Stimulated activated effector memory CD8-positive, alpha-beta T cell treated with anti-CD3 and anti-CD28 coated beads, Interleukin-12 subunit alpha, Interleukin-12 subunit beta, amount 100 ng/mL, for 72 hours (primary cell): ENCODE results near the gene FGD6.

Source experiments
- ATAC-seq: fragments of 150-1000 bp; cut with Tn5 transposase; 2 replicates; pipeline ENCODE4 v1.10.0; 2021
- DNase-seq, 2 donors: peaks; one replicate each; pipeline ENCODE4 v3.0.0; 2021 to 2022; ENCODE audit warnings: low spot score in 2 of 2
- H3K27ac Mint-ChIP-seq: one replicate; pipeline ENCODE4 v1.8.0; 2022; ENCODE audit warnings: mild to moderate bottlenecking, mixed read lengths
- H3K36me3 Mint-ChIP-seq: one replicate; pipeline ENCODE4 v1.8.0; 2022; ENCODE audit warnings: mild to moderate bottlenecking, mixed read lengths
- H3K4me1 Mint-ChIP-seq: one replicate; pipeline ENCODE4 v1.8.0; 2022; ENCODE audit warnings: mixed read lengths
- H3K4me3 Mint-ChIP-seq: one replicate; pipeline ENCODE4 v1.8.0; 2022; ENCODE audit warnings: mild to moderate bottlenecking, mixed read lengths
- H3K9me3 Mint-ChIP-seq: one replicate; pipeline ENCODE4 v1.8.0; 2022; ENCODE audit warnings: mixed read lengths

FGD6 gene

GRCh38 chr12:95182868-95183415 lies 34.3 kb downstream of the FGD6 start:
- no peak overlapping the region for H3K27ac Mint-ChIP-seq
- no peaks in the 10 kb centered on the region for H3K9me3 Mint-ChIP-seq
- no peak overlapping the region for H3K4me3 Mint-ChIP-seq
- no peaks in the 10 kb centered on the region for H3K36me3 Mint-ChIP-seq
- no peaks in the 10 kb centered on the region for H3K4me1 Mint-ChIP-seq
- no peak for DNase-seq
- peak; percentile 88 for ATAC-seq

DNA sequence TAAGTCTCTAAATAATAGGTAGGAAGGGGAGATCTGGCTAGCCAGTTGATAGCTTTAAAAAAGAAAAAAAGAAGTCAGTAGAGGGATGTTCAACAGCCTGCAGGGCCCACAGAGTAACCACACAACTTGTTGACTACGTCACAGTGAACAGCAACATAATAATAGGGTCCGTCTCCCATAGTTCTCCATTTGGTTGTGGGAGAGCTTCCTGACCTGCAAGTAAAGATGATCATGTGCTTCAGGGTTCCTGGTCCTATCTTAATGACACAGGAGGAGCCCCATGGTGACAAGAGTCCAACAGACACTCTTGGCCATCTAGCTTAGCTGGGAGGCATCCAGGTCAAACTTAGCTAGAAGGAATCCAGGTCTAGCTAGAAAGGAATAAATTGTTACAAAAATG lies 36.2 kb downstream of the FGD6 start:
- ATAC-seq = no peak
- DNase-seq = no peak

GRCh38 chr12:95179011-95179410 lies 38.3 kb downstream of the FGD6 start:
- no peaks in the 10 kb centered on the region for H3K4me1 Mint-ChIP-seq
- H3K4me3 Mint-ChIP-seq = no peak overlapping the region
- H3K27ac Mint-ChIP-seq = no peak overlapping the region
- ATAC-seq (no peak), DNase-seq (no peak)
- H3K36me3 Mint-ChIP-seq = no peaks in the 10 kb centered on the region
- no peaks in the 10 kb centered on the region for H3K9me3 Mint-ChIP-seq

More for the DNA sequence above, 36.2 kb downstream of the FGD6 start:
- H3K4me3 Mint-ChIP-seq = no peak overlapping the region
- H3K4me1 Mint-ChIP-seq = no peaks in the 10 kb centered on the region
- H3K27ac Mint-ChIP-seq = no peak overlapping the region
- no peaks in the 10 kb centered on the region for H3K9me3 Mint-ChIP-seq
- no peaks in the 10 kb centered on the region for H3K36me3 Mint-ChIP-seq

DNA sequence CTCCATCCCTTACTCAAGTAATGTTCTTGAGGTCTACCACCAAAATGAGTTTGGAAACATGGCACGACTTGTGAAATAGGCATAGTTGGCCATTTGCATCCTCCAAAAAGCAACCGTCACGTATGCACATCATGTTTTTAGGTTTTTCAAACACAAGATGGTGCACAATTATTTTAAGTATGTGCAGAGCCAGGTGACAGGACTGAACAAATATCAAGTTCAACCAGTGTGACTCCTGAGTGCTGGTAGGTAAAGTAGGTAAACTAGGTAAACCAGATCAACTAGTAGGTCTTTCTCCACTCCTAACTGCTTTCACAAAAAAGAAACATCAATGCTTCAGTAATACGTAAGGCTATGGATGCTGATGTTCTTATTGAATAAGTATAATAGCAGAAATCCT lies 39.1 kb downstream of the FGD6 start:
- H3K27ac Mint-ChIP-seq = no peak overlapping the region
- no peaks in the 10 kb centered on the region for H3K36me3 Mint-ChIP-seq
- ATAC-seq (no peak), DNase-seq (no peak)
- no peaks in the 10 kb centered on the region for H3K4me1 Mint-ChIP-seq
- no peaks in the 10 kb centered on the region for H3K9me3 Mint-ChIP-seq
- no peak overlapping the region for H3K4me3 Mint-ChIP-seq

DNA sequence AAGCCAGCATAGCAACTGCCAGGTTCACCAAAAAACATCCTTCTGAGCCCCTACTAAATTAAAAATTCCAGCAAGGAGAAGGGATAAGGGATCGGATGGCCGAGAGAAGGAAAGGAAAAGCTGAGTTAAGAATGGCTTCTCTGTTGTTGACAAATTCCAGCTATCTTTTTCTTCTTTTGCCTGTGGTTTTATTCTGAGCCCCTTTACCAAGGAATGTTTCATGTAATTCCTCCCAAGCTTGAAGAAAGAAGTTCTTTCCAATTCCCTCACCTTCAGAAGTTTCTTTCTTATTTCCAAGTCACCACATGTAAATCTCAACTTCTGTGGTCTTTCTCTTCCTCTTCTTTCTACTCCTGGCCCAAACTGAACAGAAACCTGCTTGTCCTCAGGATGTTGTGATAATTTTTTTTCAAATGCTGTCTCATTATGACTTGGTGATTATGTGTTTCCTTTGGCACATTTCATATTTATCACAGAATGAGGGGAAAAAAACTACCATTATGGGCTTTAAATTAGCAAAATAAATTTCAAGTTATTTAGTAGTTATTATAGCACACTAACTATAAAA lies 40.0 kb downstream of the FGD6 start:
- ATAC-seq (no peak), DNase-seq (no peak)
- Mint-ChIP-seq H3K27ac (no peak overlapping the region), H3K36me3 (no peaks in the 10 kb centered on the region), H3K4me3 (no peak overlapping the region), H3K9me3 (no peaks in the 10 kb centered on the region), H3K4me1 (no peaks in the 10 kb centered on the region)

- Mint-ChIP-seq H3K9me3 (no peaks in the 10 kb centered on the region), H3K4me1 (no peaks in the 10 kb centered on the region), H3K4me3 (no peak overlapping the region), H3K27ac (no peak overlapping the region), H3K36me3 (no peaks in the 10 kb centered on the region)
- DNase-seq (no peak), ATAC-seq (no peak)
Observed at GRCh38 chr12:95173392-95174251, 43.6 kb downstream of the FGD6 start.

- DNase-seq = no peak
- Mint-ChIP-seq H3K4me3 (no peak overlapping the region), H3K27ac (no peak overlapping the region), H3K9me3 (no peaks in the 10 kb centered on the region), H3K36me3 (no peaks in the 10 kb centered on the region), H3K4me1 (no peaks in the 10 kb centered on the region)
- no peak for ATAC-seq
Observed at GRCh38 chr12:95169368-95169767, 47.9 kb downstream of the FGD6 start.

GRCh38 chr12:95168746-95169145 lies 48.5 kb downstream of the FGD6 start:
- H3K27ac Mint-ChIP-seq = no peak overlapping the region
- H3K4me1 Mint-ChIP-seq = no peaks in the 10 kb centered on the region
- no peaks in the 10 kb centered on the region for H3K36me3 Mint-ChIP-seq
- no peaks in the 10 kb centered on the region for H3K9me3 Mint-ChIP-seq
- no peak for ATAC-seq
- H3K4me3 Mint-ChIP-seq = no peak overlapping the region
- no peak for DNase-seq

DNA sequence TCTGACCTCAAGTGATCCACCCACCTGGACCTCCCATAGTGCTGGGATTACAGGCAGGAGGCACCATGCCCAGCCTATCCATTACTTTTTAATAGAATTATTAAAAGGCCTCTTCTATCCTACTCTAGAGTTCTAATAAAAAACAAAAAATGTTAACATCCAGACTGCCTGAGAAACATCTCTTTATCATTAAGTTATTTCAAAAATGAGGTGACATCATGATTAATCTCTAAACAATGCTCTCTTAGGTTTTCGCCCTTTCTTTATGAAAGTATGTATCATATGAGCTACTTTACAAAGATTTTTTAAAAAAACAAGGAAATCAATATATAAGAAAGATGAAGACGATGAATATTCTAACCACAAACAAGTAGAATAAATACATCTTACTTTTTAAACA lies 52.6 kb downstream of the FGD6 start:
- no peaks in the 10 kb centered on the region for H3K36me3 Mint-ChIP-seq
- no peak for ATAC-seq
- no peak overlapping the region for H3K27ac Mint-ChIP-seq
- H3K9me3 Mint-ChIP-seq = no peaks in the 10 kb centered on the region
- H3K4me1 Mint-ChIP-seq = no peaks in the 10 kb centered on the region
- H3K4me3 Mint-ChIP-seq = no peak overlapping the region
- no peak for DNase-seq

DNA sequence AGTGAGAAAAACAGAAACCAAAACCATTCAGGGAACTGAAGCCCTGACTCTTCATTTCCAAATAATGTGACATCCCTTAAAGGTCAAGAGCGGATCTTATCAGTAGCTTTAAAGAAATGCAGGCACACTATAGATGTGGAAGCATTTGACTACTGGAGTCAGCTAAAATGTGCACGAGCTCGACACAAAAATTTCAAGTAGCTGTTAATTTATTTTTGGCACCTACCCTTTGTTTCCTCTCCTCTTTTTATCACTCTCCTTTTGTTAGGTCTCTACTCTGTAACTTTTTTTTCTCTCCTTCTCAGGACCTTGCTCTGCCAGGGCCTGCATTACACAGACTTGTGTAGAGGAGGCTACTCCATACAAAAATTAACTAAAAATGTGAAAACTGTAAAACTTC lies 58.3 kb downstream of the FGD6 start:
- no peaks in the 10 kb centered on the region for H3K36me3 Mint-ChIP-seq
- no peaks in the 10 kb centered on the region for H3K9me3 Mint-ChIP-seq
- no peaks in the 10 kb centered on the region for H3K4me1 Mint-ChIP-seq
- no peak overlapping the region for H3K27ac Mint-ChIP-seq
- H3K4me3 Mint-ChIP-seq = no peak overlapping the region
- ATAC-seq (no peak), DNase-seq (no peak)

GRCh38 chr12:95151821-95152220 lies 65.4 kb downstream of the FGD6 start:
- H3K27ac Mint-ChIP-seq = no peak overlapping the region
- DNase-seq = no peak
- H3K4me3 Mint-ChIP-seq = no peak overlapping the region
- H3K4me1 Mint-ChIP-seq = no peaks in the 10 kb centered on the region
- no peaks in the 10 kb centered on the region for H3K9me3 Mint-ChIP-seq
- no peak for ATAC-seq
- no peaks in the 10 kb centered on the region for H3K36me3 Mint-ChIP-seq

DNA sequence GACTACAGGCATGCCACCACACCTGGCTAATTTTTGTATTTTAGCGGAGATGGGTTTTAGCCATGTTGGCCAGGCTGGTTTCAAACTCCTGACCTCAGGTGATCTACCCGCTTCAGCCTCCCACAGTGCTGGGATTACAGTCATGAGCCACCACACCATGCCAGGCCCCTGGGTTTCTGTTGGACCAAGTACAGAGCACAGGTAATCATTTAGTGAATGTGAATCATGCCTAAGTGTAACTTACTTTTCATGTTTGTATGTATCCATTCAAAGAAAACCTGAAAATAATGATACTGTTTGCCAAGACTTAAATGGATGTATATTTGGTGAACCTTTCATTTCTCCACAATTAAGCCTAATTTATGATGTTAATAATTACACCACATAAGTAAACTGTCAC lies 65.9 kb downstream of the FGD6 start:
- ATAC-seq = no peak
- no peak overlapping the region for H3K4me3 Mint-ChIP-seq
- H3K9me3 Mint-ChIP-seq = no peaks in the 10 kb centered on the region
- no peaks in the 10 kb centered on the region for H3K36me3 Mint-ChIP-seq
- H3K4me1 Mint-ChIP-seq = no peaks in the 10 kb centered on the region
- no peak for DNase-seq
- no peak overlapping the region for H3K27ac Mint-ChIP-seq

GRCh38 chr12:95150501-95150900 lies 66.8 kb downstream of the FGD6 start:
- Mint-ChIP-seq H3K27ac (no peak overlapping the region), H3K4me3 (no peak overlapping the region), H3K9me3 (no peaks in the 10 kb centered on the region), H3K4me1 (no peaks in the 10 kb centered on the region), H3K36me3 (no peaks in the 10 kb centered on the region)
- no peak for DNase-seq
- no peak for ATAC-seq

DNA sequence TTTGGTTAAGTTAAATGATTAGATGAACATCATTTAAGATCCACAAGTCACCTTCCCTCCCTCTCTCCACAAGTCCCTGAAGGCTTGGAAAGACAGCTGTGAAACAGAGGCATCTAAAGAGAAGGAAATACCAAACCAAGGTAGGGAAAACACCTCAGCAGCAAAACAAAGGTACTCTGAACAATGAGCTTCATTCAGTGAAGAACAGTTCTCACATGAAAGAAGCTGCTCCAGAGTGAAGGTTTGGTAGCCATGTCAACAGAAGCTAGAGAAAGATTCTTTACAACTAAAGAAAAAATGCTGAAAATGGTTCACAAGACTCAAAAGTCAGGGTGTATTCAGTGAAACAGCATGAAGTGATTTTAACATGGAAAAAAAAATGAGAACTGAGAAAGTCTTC lies 69.4 kb downstream of the FGD6 start:
- Mint-ChIP-seq H3K4me3 (no peak overlapping the region), H3K27ac (no peak overlapping the region), H3K9me3 (no peaks in the 10 kb centered on the region), H3K4me1 (no peaks in the 10 kb centered on the region), H3K36me3 (no peaks in the 10 kb centered on the region)
- ATAC-seq (no peak), DNase-seq (no peak)

DNA sequence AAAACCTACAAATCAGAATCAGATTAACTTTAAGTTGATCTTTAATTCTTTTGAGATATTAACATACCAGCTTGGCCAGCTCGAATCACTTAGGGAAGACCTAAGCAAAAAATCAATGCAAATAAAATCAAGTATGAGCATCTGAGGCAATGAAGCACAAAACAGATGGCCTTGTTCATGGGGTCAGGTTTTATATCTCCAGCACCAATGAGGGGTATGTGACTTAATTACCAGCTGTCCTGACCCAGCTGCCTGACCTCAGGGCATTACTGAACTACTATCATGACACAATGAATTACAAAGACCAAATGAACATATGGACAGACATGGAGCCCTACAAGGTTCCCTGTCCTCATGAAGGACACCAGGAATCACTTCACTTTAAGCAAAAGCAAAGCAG lies 70.5 kb downstream of the FGD6 start:
- no peak overlapping the region for H3K27ac Mint-ChIP-seq
- H3K9me3 Mint-ChIP-seq = no peaks in the 10 kb centered on the region
- no peaks in the 10 kb centered on the region for H3K4me1 Mint-ChIP-seq
- no peak overlapping the region for H3K4me3 Mint-ChIP-seq
- ATAC-seq (no peak), DNase-seq (no peak)
- H3K36me3 Mint-ChIP-seq = no peaks in the 10 kb centered on the region

GRCh38 chr12:95143621-95144205 lies 73.6 kb downstream of the FGD6 start:
- Mint-ChIP-seq H3K9me3 (no peaks in the 10 kb centered on the region), H3K27ac (no peak overlapping the region), H3K4me1 (no peaks in the 10 kb centered on the region), H3K36me3 (no peaks in the 10 kb centered on the region), H3K4me3 (no peak overlapping the region)
- DNase-seq (no peak), ATAC-seq (no peak)
